Measurements from ENCODE around the gene TTLL11. TPM values are rescaled to one million over a fixed set of nuclear protein-coding genes. Genes with fewer than 3 reads are reported as not detected.

Gene TTLL11
- total RNA-seq, 4 donors from 2014 or later, result 9.1 to 47.4 (median 11.3) TPM

DNA sequence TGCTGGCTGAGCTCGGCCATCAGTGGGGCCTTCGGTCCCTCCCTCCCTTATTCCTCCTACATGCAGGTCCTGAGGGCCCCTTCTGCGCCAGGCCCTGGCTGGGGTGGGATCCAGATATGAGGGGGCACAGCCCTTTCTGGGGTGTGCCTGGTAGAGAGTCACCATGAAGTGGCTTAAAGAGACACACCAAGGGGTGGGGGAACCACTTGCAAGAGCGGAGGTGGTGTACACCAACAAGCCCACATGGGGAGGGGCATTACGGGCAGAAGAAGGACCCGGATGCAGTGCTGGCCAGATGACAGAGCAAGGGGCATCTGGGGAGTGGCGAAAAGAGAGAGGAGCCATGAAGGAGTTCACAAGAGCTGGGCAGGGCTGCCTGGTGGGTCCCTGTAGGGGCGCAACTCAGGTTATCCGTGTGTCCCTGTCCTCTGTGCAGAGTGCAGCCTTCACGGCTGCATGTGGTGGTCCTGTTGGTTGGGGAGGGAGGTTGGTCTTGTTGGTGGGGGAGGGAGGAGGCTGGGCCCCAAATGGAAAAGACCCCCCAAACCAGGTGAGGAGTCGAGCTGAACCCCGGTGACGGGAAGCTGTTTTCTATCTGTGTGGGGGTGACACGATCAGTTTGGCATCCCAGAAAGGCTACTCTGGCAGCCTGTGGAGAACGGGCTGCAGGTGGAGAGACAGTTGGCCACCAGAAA, 283.6 kb downstream of the TTLL11 start:
- Histone ChIP-seq H3K4me3 (no peak overlapping the region), H3K27ac (no peak overlapping the region), H3K27me3 (no peaks in the 10 kb centered on the region), H3K4me1 (no peaks in the 10 kb centered on the region), H3K36me3 (no peaks in the 10 kb centered on the region), H3K9me3 (peaks cover 0 to 3% of the 10 kb centered on the region in 2 donors)
- no peak for DNase-seq
- in situ Hi-C loops (cut with MboI; ENCODE audit: low pct_ligation_motif_present in 1 of 4, low pct_unique_long_range_greater_than_20kb in 1 of 4, low sequenced_read_pairs in 3 of 4), result loop anchor here in 1 of 4 donors (25.0 kb wide), 1 partner anchor 178 kb away; no protein-coding TSS in a partner anchor
- intact Hi-C loops (cut with DNase I; ENCODE audit: low total_unique reads), result no loop called here
- 88 to 96% methylated on average over 5 to 15 of the region's 15 CpGs for WGBS, 2 donors (ENCODE audit: low coverage in 1 of 2)
- TF ChIP-seq, protein P1, sequence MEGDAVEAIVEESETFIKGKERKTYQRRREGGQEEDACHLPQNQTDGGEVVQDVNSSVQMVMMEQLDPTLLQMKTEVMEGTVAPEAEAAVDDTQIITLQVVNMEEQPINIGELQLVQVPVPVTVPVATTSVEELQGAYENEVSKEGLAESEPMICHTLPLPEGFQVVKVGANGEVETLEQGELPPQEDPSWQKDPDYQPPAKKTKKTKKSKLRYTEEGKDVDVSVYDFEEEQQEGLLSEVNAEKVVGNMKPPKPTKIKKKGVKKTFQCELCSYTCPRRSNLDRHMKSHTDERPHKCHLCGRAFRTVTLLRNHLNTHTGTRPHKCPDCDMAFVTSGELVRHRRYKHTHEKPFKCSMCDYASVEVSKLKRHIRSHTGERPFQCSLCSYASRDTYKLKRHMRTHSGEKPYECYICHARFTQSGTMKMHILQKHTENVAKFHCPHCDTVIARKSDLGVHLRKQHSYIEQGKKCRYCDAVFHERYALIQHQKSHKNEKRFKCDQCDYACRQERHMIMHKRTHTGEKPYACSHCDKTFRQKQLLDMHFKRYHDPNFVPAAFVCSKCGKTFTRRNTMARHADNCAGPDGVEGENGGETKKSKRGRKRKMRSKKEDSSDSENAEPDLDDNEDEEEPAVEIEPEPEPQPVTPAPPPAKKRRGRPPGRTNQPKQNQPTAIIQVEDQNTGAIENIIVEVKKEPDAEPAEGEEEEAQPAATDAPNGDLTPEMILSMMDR (IDR thresholded peaks at IDR 0.05), result no peak
- no peak for TF ChIP-seq POLR2AphosphoS5 (IDR thresholded peaks at IDR 0.05)

DNA sequence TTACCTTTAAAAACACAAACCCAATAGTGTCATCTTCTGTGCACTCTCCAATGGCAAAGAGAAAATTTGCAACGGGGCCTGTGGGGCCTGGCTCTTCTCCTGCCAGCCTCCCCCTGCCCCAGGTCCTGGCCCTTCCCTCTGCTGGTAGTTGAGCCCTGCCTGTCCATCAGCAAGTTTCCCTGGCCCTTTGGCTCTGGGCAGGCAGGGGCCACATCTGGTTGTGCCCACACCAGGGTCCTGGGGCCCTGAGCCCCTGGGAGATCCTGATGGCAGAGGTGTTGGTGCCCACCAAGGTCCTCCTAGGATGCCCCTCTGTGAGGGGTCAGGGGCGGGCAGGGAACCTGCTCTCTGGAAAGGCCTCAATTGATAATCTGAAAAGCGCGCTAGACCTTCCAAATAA, 284.3 kb downstream of the TTLL11 start:
- intact Hi-C loops (cut with DNase I; ENCODE audit: low total_unique reads), result no loop called here
- no peaks in the 10 kb centered on the region for H3K36me3 ChIP-seq
- H3K27ac ChIP-seq, result no peak overlapping the region
- no peaks in the 10 kb centered on the region for H3K4me1 ChIP-seq
- no peak overlapping the region for H3K4me3 ChIP-seq
- no peak for DNase-seq
- H3K9me3 ChIP-seq, result peaks cover 0 to 3% of the 10 kb centered on the region in 2 donors
- WGBS, 2 donors (ENCODE audit: low coverage in 1 of 2), result 67% methylated on average over 4 of the region's 4 CpGs; no CpG with 5 or more reads in 1 of the 2 donors
- TF ChIP-seq POLR2AphosphoS5 (IDR thresholded peaks at IDR 0.05) (no peak), EP300 (IDR thresholded peaks at IDR 0.05; ENCODE audit: low read depth) (no peak), POLR2A (IDR thresholded peaks at IDR 0.05) (no peak)
- TF ChIP-seq, protein P1 (IDR thresholded peaks at IDR 0.05), result no peak
- in situ Hi-C loops (cut with MboI; ENCODE audit: low pct_ligation_motif_present in 1 of 4, low pct_unique_long_range_greater_than_20kb in 1 of 4, low sequenced_read_pairs in 3 of 4), result loop anchor here in 1 of 4 donors (25.0 kb wide), 1 partner anchor 179 kb away; no protein-coding TSS in a partner anchor
- H3K27me3 ChIP-seq, result no peaks in the 10 kb centered on the region

DNA sequence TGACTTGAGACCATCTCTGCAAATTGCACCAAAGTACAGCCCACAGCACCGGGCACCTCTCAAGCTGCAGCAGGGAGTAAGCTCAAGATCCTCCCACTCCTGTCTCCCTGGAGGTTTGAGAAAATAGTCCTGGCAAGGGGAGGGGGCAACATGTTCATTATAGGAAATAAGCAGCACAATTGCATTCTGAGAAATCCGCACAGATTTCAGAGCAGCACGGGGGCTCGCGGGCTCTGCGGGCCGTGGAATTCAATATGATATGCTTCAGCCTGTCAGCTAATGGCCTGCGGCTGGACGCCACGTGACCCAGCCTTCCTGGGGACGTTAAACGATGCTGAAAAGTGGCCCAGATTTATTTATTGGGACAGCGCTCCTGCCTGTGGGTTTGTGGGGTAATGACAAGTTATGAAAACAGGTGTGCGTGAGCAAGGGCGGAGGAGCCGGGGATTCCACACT, 285.3 kb downstream of the TTLL11 start:
- Histone ChIP-seq H3K36me3 (no peaks in the 10 kb centered on the region), H3K4me1 (no peaks in the 10 kb centered on the region), H3K4me3 (no peak overlapping the region), H3K27me3 (no peaks in the 10 kb centered on the region), H3K27ac (no peak overlapping the region), H3K9me3 (peaks cover 0 to 3% of the 10 kb centered on the region in 2 donors)
- in situ Hi-C loops (cut with MboI; ENCODE audit: low pct_ligation_motif_present in 1 of 4, low pct_unique_long_range_greater_than_20kb in 1 of 4, low sequenced_read_pairs in 3 of 4), result loop anchor here in 1 of 4 donors (25.0 kb wide), 1 partner anchor 179 kb away; no protein-coding TSS in a partner anchor
- DNase-seq, result no peak
- 74% methylated on average over 16 of the region's 16 CpGs; no CpG with 5 or more reads in 1 of the 2 donors for WGBS, 2 donors (ENCODE audit: low coverage in 1 of 2)
- TF ChIP-seq, protein P1 (IDR thresholded peaks at IDR 0.05), result no peak
- TF ChIP-seq POLR2AphosphoS5 (IDR thresholded peaks at IDR 0.05) (no peak), EP300 (IDR thresholded peaks at IDR 0.05; ENCODE audit: low read depth) (no peak), POLR2A (IDR thresholded peaks at IDR 0.05) (no peak)
- intact Hi-C loops (cut with DNase I; ENCODE audit: low total_unique reads), result no loop called here

DNA sequence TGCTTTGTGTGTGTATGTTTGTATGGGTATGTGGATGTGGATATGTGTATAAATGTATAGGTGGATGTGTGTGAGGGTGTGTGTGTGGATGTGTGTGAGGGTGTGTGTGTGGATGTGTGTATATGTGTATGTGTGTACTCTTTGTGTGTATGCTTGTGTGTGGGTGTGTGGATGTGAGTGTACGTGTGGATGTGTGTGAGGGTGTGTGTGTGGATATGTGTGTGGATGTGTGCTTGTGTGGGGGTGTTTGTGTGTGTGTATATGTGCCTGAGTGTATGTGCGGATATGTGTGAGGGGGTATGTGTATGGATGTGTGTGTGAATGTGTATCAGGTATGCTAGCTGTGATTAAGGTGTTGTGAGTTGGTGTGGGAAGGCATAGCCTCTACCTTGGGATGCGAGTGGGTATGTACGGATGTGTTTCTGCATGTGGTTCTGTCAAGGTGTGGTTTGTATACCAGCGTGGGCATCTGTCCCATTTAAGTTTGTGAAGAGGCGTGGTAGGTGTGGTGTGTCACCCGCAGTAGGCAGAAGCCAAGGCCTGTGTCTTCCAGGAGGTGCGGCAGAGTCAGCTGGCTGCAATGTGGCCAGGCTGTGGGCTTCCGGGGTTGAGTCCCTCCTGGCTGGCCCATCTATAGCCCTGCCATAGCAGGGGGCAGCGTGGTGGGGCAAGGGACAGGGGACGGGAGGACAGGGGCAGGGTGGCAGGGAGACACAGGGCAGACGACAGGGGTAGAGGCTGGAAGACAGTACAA, 285.9 kb downstream of the TTLL11 start:
- 43 to 52% methylated on average over 2 to 12 of the region's 12 CpGs for WGBS, 2 donors (ENCODE audit: low coverage in 1 of 2)
- Histone ChIP-seq H3K4me1 (no peaks in the 10 kb centered on the region), H3K36me3 (no peaks in the 10 kb centered on the region), H3K27me3 (no peaks in the 10 kb centered on the region), H3K27ac (no peak overlapping the region), H3K4me3 (no peak overlapping the region), H3K9me3 (peaks cover 0 to 3% of the 10 kb centered on the region in 2 donors)
- in situ Hi-C loops (cut with MboI; ENCODE audit: low pct_ligation_motif_present in 1 of 4, low pct_unique_long_range_greater_than_20kb in 1 of 4, low sequenced_read_pairs in 3 of 4), result loop anchor here in 1 of 4 donors (25.0 kb wide), 1 partner anchor 180 kb away; no protein-coding TSS in a partner anchor
- TF ChIP-seq POLR2A (IDR thresholded peaks at IDR 0.05) (no peak), POLR2AphosphoS5 (IDR thresholded peaks at IDR 0.05) (no peak), EP300 (IDR thresholded peaks at IDR 0.05; ENCODE audit: low read depth) (no peak)
- TF ChIP-seq, protein P1 (IDR thresholded peaks at IDR 0.05), result no peak
- no peak for DNase-seq
- intact Hi-C loops (cut with DNase I; ENCODE audit: low total_unique reads), result no loop called here

Measured in transverse colon (tissue), 4 donors.